Activated B cell treated with CpG ODN at 0.5 μM for 24 hours (primary cell): ENCODE data around the gene RNU5D-1. TPM values are rescaled to one million over a fixed set of nuclear protein-coding genes. Genes with fewer than 3 reads are reported as not detected.

ENCODE experiments used
- ATAC-seq: fragments of 200-7000 bp; cut with Tn5 transposase; one replicate; pipeline ENCODE4 v1.10.0; 2021; ENCODE audit warnings: low read depth, mild to moderate bottlenecking, moderate library complexity
- CTCF ChIA-PET: fragments of 350-600 bp; sonication (Branson Sonifier 250); formaldehyde crosslinking; loops from one replicate; lab custom pipeline; 2021; ENCODE audit warnings: antibody characterized with exemption; lab: Charles Lee
- POLR2A ChIA-PET: fragments of 350-600 bp; sonication (Branson Sonifier 250); formaldehyde crosslinking; loops from one replicate; lab custom pipeline; 2021; ENCODE audit warnings: antibody characterized with exemption; lab: Charles Lee
- DNase-seq: peaks from one replicate; pipeline ENCODE4 v3.0.0; 2022
- H3K27ac Mint-ChIP-seq: one replicate; pipeline ENCODE4 v1.8.0; 2020; ENCODE audit warnings: mixed read lengths
- H3K27me3 Mint-ChIP-seq: one replicate; pipeline ENCODE4 v1.8.0; 2021; ENCODE audit warnings: mixed read lengths
- H3K36me3 Mint-ChIP-seq: one replicate; pipeline ENCODE4 v1.8.0; 2021; ENCODE audit warnings: low read depth, mixed read lengths
- H3K4me1 Mint-ChIP-seq: one replicate; pipeline ENCODE4 v1.8.0; 2021; ENCODE audit warnings: mixed read lengths
- H3K4me3 Mint-ChIP-seq: one replicate; pipeline ENCODE4 v1.8.0; 2020; ENCODE audit warnings: mild to moderate bottlenecking, mixed read lengths
- H3K9me3 Mint-ChIP-seq: one replicate; pipeline ENCODE4 v1.8.0; 2020; ENCODE audit warnings: mixed read lengths
- CTCF ChIP-seq: fragments of 200-600 bp; IDR thresholded peaks from one replicate; pipeline ENCODE4 v1.8.0; 2022; ENCODE audit warnings: antibody characterized with exemption, mild to moderate bottlenecking
- intact Hi-C: fragments of 100-400 bp; cut with micrococcal nuclease; formaldehyde crosslinking; loops from one replicate; pipeline ENCODE4 v1.15.1; 2024
- total RNA-seq: library from RNA; stranded (reverse); gene quantifications from 2 replicates; pipeline ENCODE4 v1.2.3, GENCODE V29; 2022

Gene RNU5D-1
- total RNA-seq, 1 donor from 2014 or later: not detected

DNA sequence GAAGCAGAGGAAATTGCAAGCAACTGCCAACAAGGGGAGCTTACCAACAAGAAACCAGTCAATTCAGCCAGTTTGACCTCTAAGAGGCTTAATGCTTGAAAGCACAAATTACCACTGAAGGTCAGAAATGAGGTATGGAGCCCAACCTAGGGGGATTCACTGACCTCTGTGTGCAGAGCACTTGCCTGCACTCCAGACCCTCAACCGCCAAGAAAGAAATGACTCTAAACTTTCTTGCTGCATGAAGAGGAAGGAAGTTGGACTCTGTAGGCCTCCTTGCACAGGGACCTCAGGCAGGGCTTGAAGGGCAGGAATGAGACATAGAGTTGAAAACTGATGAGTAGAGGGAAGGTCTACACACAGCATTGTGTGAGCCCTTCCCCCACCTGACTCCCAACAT, 46.4 kb downstream of the RNU5D-1 start:
- DNase-seq: no peak
- no peaks in the 10 kb centered on the region for H3K9me3 Mint-ChIP-seq
- H3K4me1 Mint-ChIP-seq: peaks cover 8% of the 10 kb centered on the region
- ChIA-PET CTCF (no interaction called here), POLR2A (interaction anchor here (0.6 to 2.1 kb wide), 4 partner anchors 10 to 303 kb away, joined by 3 to 7 read pairs (median 5); partner anchors contain the start of genes ARMH1 and TMEM53)
- no peaks in the 10 kb centered on the region for H3K36me3 Mint-ChIP-seq
- H3K27me3 Mint-ChIP-seq: no peaks in the 10 kb centered on the region
- TF ChIP-seq CTCF: no peak
- intact Hi-C loops: no loop called here
- H3K27ac Mint-ChIP-seq: no peak overlapping the region
- no peak overlapping the region for H3K4me3 Mint-ChIP-seq
- no peak for ATAC-seq

DNA sequence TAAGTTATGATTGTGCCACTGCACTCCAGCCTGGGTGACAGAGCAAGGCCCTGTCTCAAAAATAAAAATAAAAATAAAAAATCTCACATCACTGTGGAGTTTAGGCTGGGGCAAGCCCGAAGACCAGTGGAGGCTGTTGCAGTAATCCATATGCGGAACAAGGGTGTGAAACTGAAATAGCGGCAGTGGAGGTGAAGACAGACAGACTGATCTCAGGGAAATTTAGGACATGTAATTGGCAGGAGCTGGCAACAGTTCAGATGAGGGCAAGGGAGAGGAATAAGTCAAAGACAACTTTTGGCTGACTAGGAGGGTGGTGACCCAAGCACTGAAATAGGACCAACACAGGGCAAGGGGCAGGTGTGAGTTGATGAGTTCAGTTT, 48.1 kb downstream of the RNU5D-1 start:
- Mint-ChIP-seq H3K9me3 (no peaks in the 10 kb centered on the region), H3K27me3 (no peaks in the 10 kb centered on the region), H3K4me1 (peaks cover 8% of the 10 kb centered on the region), H3K36me3 (no peaks in the 10 kb centered on the region), H3K4me3 (no peak overlapping the region), H3K27ac (no peak overlapping the region)
- no peak for DNase-seq
- ChIA-PET POLR2A (interaction anchor here (2.1 kb wide), 1 partner anchor 9 kb away, joined by 5 read pairs; the partner anchor contains the start of genes ARMH1 and TMEM53), CTCF (no interaction called here)
- intact Hi-C loops: no loop called here
- TF ChIP-seq CTCF: no peak
- ATAC-seq: no peak

DNA sequence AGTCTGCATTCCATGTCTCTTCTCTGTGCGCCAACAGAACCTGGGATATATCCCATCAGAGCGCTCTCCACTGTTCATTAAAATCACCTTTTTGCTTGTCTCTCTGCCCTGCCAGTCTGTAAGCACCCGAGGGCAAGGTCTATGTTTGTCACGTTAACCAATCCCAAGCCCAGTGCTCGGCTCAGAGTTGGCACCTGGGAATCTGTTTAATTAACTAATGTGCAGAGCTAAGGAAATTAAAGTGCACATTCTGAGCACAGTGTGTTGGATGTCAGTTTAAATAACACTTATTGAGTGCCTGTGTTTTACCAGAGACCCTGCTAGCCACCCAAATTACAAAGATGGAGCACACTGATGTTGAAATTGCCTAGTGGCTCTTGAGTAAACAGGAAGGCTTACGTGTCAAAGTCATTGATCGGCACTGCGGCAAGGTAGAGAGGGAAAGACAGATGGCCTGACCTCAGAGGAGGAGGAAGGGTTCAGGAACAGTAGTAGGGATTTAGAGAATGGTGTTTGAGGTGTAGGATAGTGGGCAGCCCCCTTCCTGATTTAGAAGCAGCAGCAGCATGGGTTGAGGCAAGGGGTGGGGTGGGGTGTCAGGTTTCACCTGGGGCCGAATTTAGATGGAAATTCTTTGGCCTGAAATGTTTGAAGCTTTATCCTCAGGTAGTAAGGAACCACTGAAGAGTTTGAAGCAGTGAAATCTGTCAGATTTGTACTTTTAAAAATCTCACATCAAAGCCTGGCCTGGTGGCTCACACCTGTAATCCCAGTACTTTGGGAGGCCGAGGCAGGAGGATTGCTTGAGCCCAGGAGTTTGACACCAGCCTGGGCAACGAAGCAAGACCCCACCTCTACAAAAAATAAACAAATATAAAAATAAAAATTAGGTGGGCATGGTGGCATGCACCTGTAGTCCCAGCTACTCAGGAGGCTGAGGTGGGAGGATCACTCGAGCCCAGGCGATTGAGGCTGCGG, 48.8 kb downstream of the RNU5D-1 start:
- H3K4me3 Mint-ChIP-seq: no peak overlapping the region
- CTCF ChIA-PET: no interaction called here
- no peak for DNase-seq
- no peaks in the 10 kb centered on the region for H3K36me3 Mint-ChIP-seq
- no peak overlapping the region for H3K27ac Mint-ChIP-seq
- no peak for TF ChIP-seq CTCF
- no peak for ATAC-seq
- no peaks in the 10 kb centered on the region for H3K9me3 Mint-ChIP-seq
- H3K4me1 Mint-ChIP-seq: peaks cover 8% of the 10 kb centered on the region
- intact Hi-C loops: no loop called here
- POLR2A ChIA-PET: no interaction called here
- H3K27me3 Mint-ChIP-seq: no peaks in the 10 kb centered on the region

Other genes with a start within 250 kb of the RNU5D-1 start
- gene TMEM53, start 56.7 kb downstream of the RNU5D-1 start, total RNA-seq: 4.6 and 4.8 TPM in 2 replicates
- gene ARMH1, start 56.5 kb downstream of the RNU5D-1 start, total RNA-seq: 18.1 and 19.9 TPM in 2 replicates
- gene KIF2C, start 8.7 kb upstream of the RNU5D-1 start, total RNA-seq: 1.00 and 1.8 TPM in 2 replicates
- 3,767 and 4,240 TPM in 2 replicates for gene RPS8, start 44.4 kb upstream of the RNU5D-1 start, total RNA-seq
- gene BEST4, start 57.0 kb upstream of the RNU5D-1 start, total RNA-seq: 0.49 and 0.62 TPM in 2 replicates
- 63.0 and 82.0 TPM in 2 replicates for gene PLK3, start 69.2 kb upstream of the RNU5D-1 start, total RNA-seq
- gene DYNLT4, start 76.2 kb upstream of the RNU5D-1 start, total RNA-seq: not detected in 2 replicates
- 25.8 and 27.6 TPM in 2 replicates for gene BTBD19, start 77.4 kb upstream of the RNU5D-1 start, total RNA-seq
- 1.2 TPM in 2 replicates for gene PTCH2, start 112.1 kb upstream of the RNU5D-1 start, total RNA-seq